OCI-LY1 (cell line): ENCODE results near the gene GALNT16.

Experiments
- H2AFZ ChIP-seq: fragments of 200-600 bp; sonication (generic), shearing (Covaris generic); 2 replicates; pipeline ENCODE4 v1.6.0; 2014; ENCODE audit warnings: antibody characterized with exemption, mild to moderate bottlenecking, low read length
- H3F3A ChIP-seq: fragments of 200-600 bp; sonication (generic), shearing (Covaris generic); 2 replicates; pipeline ENCODE4 v1.6.0; 2014; ENCODE audit warnings: mild to moderate bottlenecking, antibody characterized with exemption, low read length, moderate library complexity; ENCODE audit not compliant: insufficient read depth
- H3K27ac ChIP-seq: fragments of 200-600 bp; sonication (generic); 2 replicates; pipeline ENCODE4 v1.5.1; 2014; ENCODE audit warnings: low read length, mixed run types, mild to moderate bottlenecking, low read depth; ENCODE audit not compliant: poor library complexity, severe bottlenecking
- H3K27me3 ChIP-seq: fragments of 200-600 bp; sonication (generic); 2 replicates; pipeline ENCODE4 v1.6.0; 2014; ENCODE audit warnings: antibody characterized with exemption, mild to moderate bottlenecking, low read length, moderate library complexity; ENCODE audit not compliant: insufficient read depth
- H3K36me3 ChIP-seq: fragments of 200-600 bp; sonication (generic); 2 replicates; pipeline ENCODE4 v1.6.1; 2014; ENCODE audit warnings: mild to moderate bottlenecking, antibody characterized with exemption, low read length, moderate library complexity, mixed read lengths; ENCODE audit not compliant: insufficient read depth
- H3K4me1 ChIP-seq: fragments of 200-600 bp; sonication (generic); 2 replicates; pipeline ENCODE4 v1.5.1; 2014; ENCODE audit warnings: mild to moderate bottlenecking, low read length, moderate library complexity; ENCODE audit not compliant: insufficient read depth, severe bottlenecking
- H3K4me2 ChIP-seq: fragments of 200-600 bp; sonication (generic), shearing (Covaris generic); 2 replicates; pipeline ENCODE4 v1.6.1; 2014; ENCODE audit warnings: low read length
- H3K4me3 ChIP-seq: fragments of 200-600 bp; sonication (generic); 2 replicates; pipeline ENCODE4 v1.5.1; 2014; ENCODE audit warnings: low read length, low read depth, mild to moderate bottlenecking, mixed read lengths; ENCODE audit not compliant: poor library complexity, severe bottlenecking
- H3K79me2 ChIP-seq: fragments of 200-600 bp; shearing (Covaris generic); 2 replicates; pipeline ENCODE4 v1.6.1; 2016; ENCODE audit warnings: mixed run types, low read length, mixed read lengths; ENCODE audit not compliant: insufficient read depth
- H3K9ac ChIP-seq: fragments of 200-600 bp; sonication (generic), shearing (Covaris generic); 2 replicates; pipeline ENCODE4 v1.6.1; 2014; ENCODE audit warnings: mild to moderate bottlenecking, low read length, mixed read lengths
- H3K9me2 ChIP-seq: fragments of 200-600 bp; sonication (generic), shearing (Covaris generic); 2 replicates; pipeline ENCODE4 v1.6.1; 2014; ENCODE audit warnings: low read depth, mild to moderate bottlenecking, low read length, mixed read lengths
- H3K9me3 ChIP-seq: fragments of 200-600 bp; shearing (Covaris generic); 2 replicates; pipeline ENCODE4 v1.6.1; 2014; ENCODE audit warnings: low read length, mixed read lengths
- H4K20me1 ChIP-seq: fragments of 200-600 bp; sonication (generic), shearing (Covaris generic); 2 replicates; pipeline ENCODE4 v1.6.0; 2016; ENCODE audit warnings: mild to moderate bottlenecking, low read length; ENCODE audit not compliant: insufficient read depth
- CTCF ChIP-seq: fragments of 200-600 bp; sonication (generic), shearing (Covaris generic); IDR thresholded peaks from 2 replicates; pipeline ENCODE4 v1.5.1; 2017; ENCODE audit warnings: mild to moderate bottlenecking, antibody characterized with exemption, low read length, moderate library complexity, mixed read lengths
- EZH2 ChIP-seq: fragments of 200-600 bp; sonication (generic), shearing (Covaris generic); IDR thresholded peaks from 2 replicates; pipeline ENCODE4 v1.8.0; 2017; ENCODE audit warnings: borderline replicate concordance, mixed run types, mild to moderate bottlenecking, antibody characterized with exemption, low read length, moderate library complexity, mixed read lengths

Gene GALNT16

GRCh38 chr14:69400154-69400553, 140.2 kb downstream of the GALNT16 start:
- no peaks in the 10 kb centered on the region for H3F3A ChIP-seq
- no peaks in the 10 kb centered on the region for H3K27me3 ChIP-seq
- peaks cover 78% of the 10 kb centered on the region for H3K79me2 ChIP-seq
- peak overlapping the region; percentile 99 for H3K4me2 ChIP-seq
- peak overlapping the region; percentile 98 for H3K4me3 ChIP-seq
- H4K20me1 ChIP-seq: no peaks in the 10 kb centered on the region
- peaks cover 34% of the 10 kb centered on the region for H3K36me3 ChIP-seq
- no peak for TF ChIP-seq EZH2
- TF ChIP-seq CTCF: no peak
- no peak overlapping the region for H3K27ac ChIP-seq
- H3K9me3 ChIP-seq: peaks cover 11% of the 10 kb centered on the region; the same call in 1 of the 2 replicates
- peak overlapping the region; percentile 90 for H3K9ac ChIP-seq
- peaks cover 56% of the 10 kb centered on the region for H3K4me1 ChIP-seq
- H2AFZ ChIP-seq: no peak overlapping the region
- no peaks in the 10 kb centered on the region for H3K9me2 ChIP-seq

- no peak for TF ChIP-seq CTCF
- TF ChIP-seq EZH2: no peak
- Histone ChIP-seq H3K27me3 (no peaks in the 10 kb centered on the region), H4K20me1 (no peaks in the 10 kb centered on the region), H3K79me2 (peaks cover 61% of the 10 kb centered on the region), H3K4me3 (peak overlapping the region; percentile 98), H2AFZ (no peak overlapping the region), H3K36me3 (peaks cover 21% of the 10 kb centered on the region), H3F3A (no peaks in the 10 kb centered on the region), H3K9ac (no peak overlapping the region), H3K9me2 (no peaks in the 10 kb centered on the region), H3K27ac (no peak overlapping the region), H3K4me2 (peak overlapping the region; percentile 99), H3K4me1 (peaks cover 39% of the 10 kb centered on the region), H3K9me3 (peaks cover 13% of the 10 kb centered on the region; the same call in 1 of the 2 replicates)
Observed at GRCh38 chr14:69401841-69402240, 141.9 kb downstream of the GALNT16 start.

- no peaks in the 10 kb centered on the region for H3K27me3 ChIP-seq
- H3F3A ChIP-seq: no peaks in the 10 kb centered on the region
- H3K36me3 ChIP-seq: peaks cover 18% of the 10 kb centered on the region
- no peak overlapping the region for H3K27ac ChIP-seq
- no peak overlapping the region for H2AFZ ChIP-seq
- peaks cover 29% of the 10 kb centered on the region for H3K4me1 ChIP-seq
- no peak overlapping the region for H3K4me2 ChIP-seq
- peaks cover 13% of the 10 kb centered on the region; the same call in 1 of the 2 replicates for H3K9me3 ChIP-seq
- no peaks in the 10 kb centered on the region for H3K9me2 ChIP-seq
- H4K20me1 ChIP-seq: no peaks in the 10 kb centered on the region
- H3K79me2 ChIP-seq: peaks cover 50% of the 10 kb centered on the region
- TF ChIP-seq CTCF: no peak
- TF ChIP-seq EZH2: no peak
- no peak overlapping the region for H3K9ac ChIP-seq
- no peak overlapping the region for H3K4me3 ChIP-seq
Observed at GRCh38 chr14:69404478-69404877, 144.5 kb downstream of the GALNT16 start.
